ENCODE results near the gene ATP11A.
"Not testable (repeated sequence)": the region's sequence is repeated elsewhere in the genome, so short reads cannot be mapped to it uniquely, and the experiment has no call there.

ATP11A gene

GRCh38 chr13:112879283-112879833, 189.5 kb downstream of the ATP11A start:
- no peak for DNase-seq (ENCODE audit: insufficient read length, low spot score)
- no peak for FAIRE-seq
- no peak for TF ChIP-seq CTCF (IDR thresholded peaks at IDR 0.05; ENCODE audit: insufficient read depth, missing control alignments)

- TF ChIP-seq CTCF (IDR thresholded peaks at IDR 0.05; ENCODE audit: insufficient read depth, missing control alignments), result no peak
- no peak for DNase-seq (ENCODE audit: insufficient read length, low spot score)
- no peak for FAIRE-seq
Observed at GRCh38 chr13:112880221-112880641, 190.4 kb downstream of the ATP11A start.

- FAIRE-seq (no peak), DNase-seq (ENCODE audit: insufficient read length, low spot score) (no peak)
- no peak for TF ChIP-seq CTCF (IDR thresholded peaks at IDR 0.05; ENCODE audit: insufficient read depth, missing control alignments)
Observed at GRCh38 chr13:112880976-112881540, 191.2 kb downstream of the ATP11A start.

- no peak for TF ChIP-seq CTCF (IDR thresholded peaks at IDR 0.05; ENCODE audit: insufficient read depth, missing control alignments)
- DNase-seq (ENCODE audit: insufficient read length, low spot score) (no peak), FAIRE-seq (no peak)
Observed at GRCh38 chr13:112881656-112882554, 192.1 kb downstream of the ATP11A start.

GRCh38 chr13:112882555-112883024, 192.8 kb downstream of the ATP11A start:
- no peak for TF ChIP-seq CTCF (IDR thresholded peaks at IDR 0.05; ENCODE audit: insufficient read depth, missing control alignments)
- no peak for DNase-seq (ENCODE audit: insufficient read length, low spot score)
- no peak for FAIRE-seq

- DNase-seq (ENCODE audit: insufficient read length, low spot score) (no peak), FAIRE-seq (no peak)
- no peak for TF ChIP-seq CTCF (IDR thresholded peaks at IDR 0.05; ENCODE audit: insufficient read depth, missing control alignments)
Observed at GRCh38 chr13:112883241-112883945, 193.6 kb downstream of the ATP11A start.

GRCh38 chr13:112884700-112885099, 194.9 kb downstream of the ATP11A start:
- not testable (repeated sequence) for DNase-seq (ENCODE audit: insufficient read length, low spot score); FAIRE-seq
